GM12874 (cell line): Measurements from ENCODE around the gene DUSP11.
"Not testable (repeated sequence)": the region's sequence is repeated elsewhere in the genome, so short reads cannot be mapped to it uniquely, and the experiment has no call there.

ENCODE experiments used
- CTCF ChIP-seq: IDR thresholded peaks from 2 replicates; pipeline ENCODE4 v1.5.1; 2011; ENCODE audit warnings: low read depth, mild to moderate bottlenecking, control low read depth, low read length, moderate library complexity; ENCODE audit not compliant: insufficient read depth

The DUSP11 gene

GRCh38 chr2:73812635-73813034, 32.7 kb upstream of the DUSP11 start:
- no peak for TF ChIP-seq CTCF

- no peak for TF ChIP-seq CTCF
These were observed 32.0 kb upstream of the DUSP11 start for GRCh38 chr2:73811878-73812277.

- TF ChIP-seq CTCF: not testable (repeated sequence)
These were observed 4.0 kb upstream of the DUSP11 start, which contains the start of gene C2orf78 for GRCh38 chr2:73783883-73784282. TSS of gene C2orf78 (plus strand) at chr2:73784183. CDS start at chr2:73784310, 127 bp downstream.

- TF ChIP-seq CTCF: no peak
These were observed 307 bp upstream of the DUSP11 start for GRCh38 chr2:73780237-73780582.

GRCh38 chr2:73776869-73777519, 2.9 kb downstream of the DUSP11 start:
- no peak for TF ChIP-seq CTCF

GRCh38 chr2:73776381-73776780, 3.5 kb downstream of the DUSP11 start:
- no peak for TF ChIP-seq CTCF

- no peak for TF ChIP-seq CTCF
These were observed 7.1 kb downstream of the DUSP11 start for GRCh38 chr2:73772819-73773218.
